ENCODE results near the gene DNAJC24.

- TF ChIP-seq CTCF (IDR thresholded peaks at IDR 0.05 in 2 of 3, conservative IDR thresholded peaks at IDR 0.05 in 1 of 3; ENCODE audit: borderline replicate concordance in 1 of 3, insufficient read depth in 1 of 3, low read depth in 2 of 3, low read length in 2 of 3) (no peak), POLR2AphosphoS5 (IDR thresholded peaks at IDR 0.05; ENCODE audit: low read depth, low read length) (no peak), EZH2 (IDR thresholded peaks at IDR 0.05) (no peak), ZBTB33 (IDR thresholded peaks at IDR 0.05; ENCODE audit: extremely low read depth, insufficient replicate concordance, low read length) (no peak), SP1 (IDR thresholded peaks at IDR 0.05; ENCODE audit: low read depth) (no peak), ZNF274 (IDR thresholded peaks at IDR 0.05; ENCODE audit: low read depth, low read length) (no peak), POLR2A (IDR thresholded peaks at IDR 0.05; ENCODE audit: borderline replicate concordance, extremely low read depth, insufficient read depth, insufficient read length) (no peak), EZH2phosphoT487 (IDR thresholded peaks at IDR 0.05; ENCODE audit: borderline replicate concordance) (no peak), YY1 (IDR thresholded peaks at IDR 0.05; ENCODE audit: extremely low read depth, insufficient replicate concordance, low read depth, low read length) (no peak), ZFX (IDR thresholded peaks at IDR 0.05) (no peak), TCF7L2 (IDR thresholded peaks at IDR 0.05; ENCODE audit: borderline replicate concordance, extremely low read depth, insufficient read depth, insufficient read length) (no peak), REST (IDR thresholded peaks at IDR 0.05; ENCODE audit: low read depth) (no peak), MAX (IDR thresholded peaks at IDR 0.05) (no peak)
These were observed 44.7 kb downstream of the DNAJC24 start for GRCh38 chr11:31414338-31414737.
